Lung microvascular endothelial cell (primary cell): ENCODE measurements around the gene ADARB2. TPM values are rescaled to one million over a fixed set of nuclear protein-coding genes. Genes with fewer than 3 reads are reported as not detected.

Experiments
- DNase-seq, 2 donors: peaks; one replicate each; pipeline versions ENCODE4 v3.0.0 to v3.0.0-alpha.2; 2010; ENCODE audit warnings: low read depth in 2 of 2
- total RNA-seq: library from RNA; depleted of rRNA; stranded (reverse); fragments of >200 nt; gene quantifications from 2 replicates; pipeline ENCODE4 v1.2.1, GENCODE V29; 2014

The ADARB2 gene
- total RNA-seq, 1 donor from 2014 or later = 2.0 TPM

- no peak for DNase-seq
Observed at GRCh38 chr10:1664333-1664964, 72.9 kb downstream of the ADARB2 start.

- DNase-seq = no peak
Observed at GRCh38 chr10:1663226-1663625, 74.1 kb downstream of the ADARB2 start.

- no peak for DNase-seq
Observed at GRCh38 chr10:1662438-1663025, 74.8 kb downstream of the ADARB2 start.

GRCh38 chr10:1661859-1662437 is 75.4 kb downstream of the ADARB2 start:
- DNase-seq = no peak

- no peak for DNase-seq
Observed at GRCh38 chr10:1661416-1661815, 75.9 kb downstream of the ADARB2 start.

- DNase-seq = no peak
Observed at GRCh38 chr10:1660815-1661214, 76.5 kb downstream of the ADARB2 start.

- no peak for DNase-seq
Observed at GRCh38 chr10:1660386-1660785, 76.9 kb downstream of the ADARB2 start.

GRCh38 chr10:1659221-1659791 is 78.0 kb downstream of the ADARB2 start:
- no peak for DNase-seq

GRCh38 chr10:1658658-1659057 is 78.7 kb downstream of the ADARB2 start:
- DNase-seq = no peak

- DNase-seq = no peak
Observed at GRCh38 chr10:1657479-1657878, 79.8 kb downstream of the ADARB2 start.

GRCh38 chr10:1655367-1655766 is 82.0 kb downstream of the ADARB2 start:
- DNase-seq = no peak

GRCh38 chr10:1654811-1655356 is 82.4 kb downstream of the ADARB2 start:
- DNase-seq = no peak

GRCh38 chr10:1654247-1654646 is 83.1 kb downstream of the ADARB2 start:
- no peak for DNase-seq

- DNase-seq = no peak
Observed at GRCh38 chr10:1653321-1653720, 84.0 kb downstream of the ADARB2 start.

GRCh38 chr10:1652151-1652550 is 85.2 kb downstream of the ADARB2 start:
- DNase-seq = no peak

- no peak for DNase-seq
Observed at GRCh38 chr10:1651270-1651966, 85.9 kb downstream of the ADARB2 start.

GRCh38 chr10:1650542-1651269 is 86.6 kb downstream of the ADARB2 start:
- no peak for DNase-seq

GRCh38 chr10:1648648-1649047 is 88.7 kb downstream of the ADARB2 start:
- no peak for DNase-seq

- no peak for DNase-seq
Observed at GRCh38 chr10:1646332-1646731, 91.0 kb downstream of the ADARB2 start.

- DNase-seq = no peak
Observed at GRCh38 chr10:1645896-1646295, 91.4 kb downstream of the ADARB2 start.

GRCh38 chr10:1644191-1644711 is 93.1 kb downstream of the ADARB2 start:
- DNase-seq = no peak
